Suprapubic skin (tissue), 4 donors: ENCODE results near the gene ARL8A.

ENCODE experiments used
- CTCF ChIP-seq, 2 donors: fragments of 200-600 bp in 1 of 2; fragments of 450-650 bp in 1 of 2; sonication (generic) in 1 of 2; IDR thresholded peaks; one replicate each; pipeline ENCODE4 v1.5.1; 2016 to 2019; ENCODE audit warnings: antibody characterized with exemption in 2 of 2, mild to moderate bottlenecking in 1 of 2, moderate library complexity in 1 of 2
- EP300 ChIP-seq: sonication (generic); formaldehyde crosslinking; IDR thresholded peaks from one replicate; pipeline ENCODE4 v1.6.1; 2017; ENCODE audit warnings: antibody characterized with exemption
- POLR2A ChIP-seq, 2 donors: fragments of 450-650 bp; IDR thresholded peaks; one replicate each; pipeline ENCODE4 v1.6.1; 2017; ENCODE audit warnings: antibody characterized with exemption in 2 of 2, mild to moderate bottlenecking in 2 of 2, moderate library complexity in 2 of 2
- POLR2AphosphoS5 ChIP-seq, 3 donors: sonication (generic); formaldehyde crosslinking; IDR thresholded peaks; one replicate each; pipeline ENCODE4 v1.6.1; 2017; ENCODE audit warnings: antibody characterized with exemption in 3 of 3

- TF ChIP-seq CTCF (IDR thresholded peaks at IDR 0.05) (peak in 1 of 2 donors; percentile 45), POLR2AphosphoS5 (IDR thresholded peaks at IDR 0.05) (no peak), POLR2A (IDR thresholded peaks at IDR 0.05) (no peak), EP300 (no peak)
Observed at GRCh38 chr1:202154766-202155477, 10.4 kb upstream of the ARL8A start.
